Stimulated activated CD4-positive, alpha-beta T cell treated with anti-CD3 and anti-CD28 coated beads, Interleukin-15, amount 100 ng/mL, for 48 hours (primary cell): ENCODE measurements around the gene BMPR2.
"Not testable (repeated sequence)": the region's sequence is repeated elsewhere in the genome, so short reads cannot be mapped to it uniquely, and the experiment has no call there.

Experiments used
- DNase-seq, 2 donors: peaks; one replicate each; pipeline ENCODE4 v3.0.0-alpha.2; 2020; ENCODE audit warnings: low read depth in 2 of 2

BMPR2 gene

GRCh38 chr2:202375609-202376408 lies at the start of gene BMPR2:
Gene BMPR2, plus strand, starts transcription at chr2:202376327. Its CDS starts 1,148 bp downstream, at chr2:202377475.
- DNase-seq: peak; percentile 43 to 74

GRCh38 chr2:202327858-202328257 lies 48.3 kb upstream of the BMPR2 start:
- no peak for DNase-seq

GRCh38 chr2:202335791-202336467 lies 40.2 kb upstream of the BMPR2 start:
- DNase-seq: no peak

- no peak for DNase-seq
These were observed 39.0 kb upstream of the BMPR2 start for GRCh38 chr2:202337151-202337550.

- DNase-seq: no peak
These were observed 38.3 kb upstream of the BMPR2 start for GRCh38 chr2:202337706-202338346.

GRCh38 chr2:202339071-202339870 lies 36.9 kb upstream of the BMPR2 start:
- no peak for DNase-seq

- no peak for DNase-seq
These were observed 31.9 kb upstream of the BMPR2 start for GRCh38 chr2:202344178-202344577.

GRCh38 chr2:202346180-202346579 lies 29.9 kb upstream of the BMPR2 start:
- DNase-seq: no peak

- DNase-seq: no peak
These were observed 22.7 kb upstream of the BMPR2 start for GRCh38 chr2:202353430-202353829.

- DNase-seq: no peak
These were observed 20.1 kb upstream of the BMPR2 start for GRCh38 chr2:202355993-202356505.

- not testable (repeated sequence) for DNase-seq
These were observed 17.2 kb upstream of the BMPR2 start for GRCh38 chr2:202358924-202359323.

- no peak for DNase-seq
These were observed 15.5 kb upstream of the BMPR2 start for GRCh38 chr2:202360646-202361045.

GRCh38 chr2:202361108-202361507 lies 15.0 kb upstream of the BMPR2 start:
- DNase-seq: no peak

GRCh38 chr2:202373490-202373889 lies 2.6 kb upstream of the BMPR2 start:
- DNase-seq: no peak

GRCh38 chr2:202374383-202374782 lies 1.7 kb upstream of the BMPR2 start:
- not testable (repeated sequence) for DNase-seq

GRCh38 chr2:202375033-202375608 lies 1.0 kb upstream of the BMPR2 start:
- no peak for DNase-seq

GRCh38 chr2:202376460-202377206 lies 506 bp downstream of the BMPR2 start:
- no peak for DNase-seq

- DNase-seq: no peak
These were observed 1.2 kb downstream of the BMPR2 start for GRCh38 chr2:202377207-202377761.

- DNase-seq: no peak
These were observed 1.9 kb downstream of the BMPR2 start for GRCh38 chr2:202378001-202378400.

GRCh38 chr2:202378662-202379358 lies 2.7 kb downstream of the BMPR2 start:
- no peak for DNase-seq
